Measurements from ENCODE around the gene KRTAP4-11.
"Not testable (repeated sequence)": the region's sequence is repeated elsewhere in the genome, so short reads cannot be mapped to it uniquely, and the experiment has no call there.

GRCh38 chr17:41160190-41160589, 42.0 kb upstream of the KRTAP4-11 start:
- TF ChIP-seq, protein P1, sequence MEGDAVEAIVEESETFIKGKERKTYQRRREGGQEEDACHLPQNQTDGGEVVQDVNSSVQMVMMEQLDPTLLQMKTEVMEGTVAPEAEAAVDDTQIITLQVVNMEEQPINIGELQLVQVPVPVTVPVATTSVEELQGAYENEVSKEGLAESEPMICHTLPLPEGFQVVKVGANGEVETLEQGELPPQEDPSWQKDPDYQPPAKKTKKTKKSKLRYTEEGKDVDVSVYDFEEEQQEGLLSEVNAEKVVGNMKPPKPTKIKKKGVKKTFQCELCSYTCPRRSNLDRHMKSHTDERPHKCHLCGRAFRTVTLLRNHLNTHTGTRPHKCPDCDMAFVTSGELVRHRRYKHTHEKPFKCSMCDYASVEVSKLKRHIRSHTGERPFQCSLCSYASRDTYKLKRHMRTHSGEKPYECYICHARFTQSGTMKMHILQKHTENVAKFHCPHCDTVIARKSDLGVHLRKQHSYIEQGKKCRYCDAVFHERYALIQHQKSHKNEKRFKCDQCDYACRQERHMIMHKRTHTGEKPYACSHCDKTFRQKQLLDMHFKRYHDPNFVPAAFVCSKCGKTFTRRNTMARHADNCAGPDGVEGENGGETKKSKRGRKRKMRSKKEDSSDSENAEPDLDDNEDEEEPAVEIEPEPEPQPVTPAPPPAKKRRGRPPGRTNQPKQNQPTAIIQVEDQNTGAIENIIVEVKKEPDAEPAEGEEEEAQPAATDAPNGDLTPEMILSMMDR (IDR thresholded peaks at IDR 0.05): not testable (repeated sequence)
- not testable (repeated sequence) for TF ChIP-seq POLR2A (IDR thresholded peaks at IDR 0.05)
